HG03575 (cell line): Measurements from ENCODE around the gene TMEM44.
"Not testable (repeated sequence)": the region's sequence is repeated elsewhere in the genome, so short reads cannot be mapped to it uniquely, and the experiment has no call there.

Source experiments
- ATAC-seq: cut with Tn5 transposase; IDR thresholded peaks from one replicate; pipeline ENCODE4 v1.9.1; 2021; ENCODE audit not compliant: unreplicated experiment, insufficient number of reproducible peaks, low FRiP score; ENCODE audit errors: extremely low read depth

The TMEM44 gene

GRCh38 chr3:194654443-194654842 is 21.2 kb upstream of the TMEM44 start:
- ATAC-seq: no peak

GRCh38 chr3:194647747-194648146 is 14.5 kb upstream of the TMEM44 start:
- ATAC-seq: no peak

- no peak for ATAC-seq
These were observed 9.6 kb upstream of the TMEM44 start for GRCh38 chr3:194642769-194643168.

GRCh38 chr3:194640829-194641228 is 7.6 kb upstream of the TMEM44 start:
- no peak for ATAC-seq

GRCh38 chr3:194638991-194639605 is 5.9 kb upstream of the TMEM44 start:
- ATAC-seq: no peak

GRCh38 chr3:194637541-194638400 is 4.6 kb upstream of the TMEM44 start:
- no peak for ATAC-seq

- no peak for ATAC-seq
These were observed 3.8 kb upstream of the TMEM44 start for GRCh38 chr3:194637066-194637465.

GRCh38 chr3:194632809-194633348 is 340 bp downstream of the TMEM44 start:
- no peak for ATAC-seq

GRCh38 chr3:194632226-194632808 is 902 bp downstream of the TMEM44 start:
- no peak for ATAC-seq

- ATAC-seq: no peak
These were observed 1.5 kb downstream of the TMEM44 start for GRCh38 chr3:194631696-194632095.

- ATAC-seq: not testable (repeated sequence)
These were observed 2.5 kb downstream of the TMEM44 start for GRCh38 chr3:194630681-194631080.

GRCh38 chr3:194624956-194625355 is 8.3 kb downstream of the TMEM44 start:
- ATAC-seq: no peak

- no peak for ATAC-seq
These were observed 9.5 kb downstream of the TMEM44 start for GRCh38 chr3:194623449-194624290.

GRCh38 chr3:194622621-194623340 is 10.4 kb downstream of the TMEM44 start:
- ATAC-seq: no peak

- ATAC-seq: no peak
These were observed 11.3 kb downstream of the TMEM44 start for GRCh38 chr3:194621947-194622346.

GRCh38 chr3:194620196-194620595 is 13.0 kb downstream of the TMEM44 start:
- ATAC-seq: no peak

- ATAC-seq: no peak
These were observed 13.5 kb downstream of the TMEM44 start for GRCh38 chr3:194619741-194620140.

- ATAC-seq: no peak
These were observed 14.2 kb downstream of the TMEM44 start for GRCh38 chr3:194618858-194619608.
